ENCODE results near the gene CTTN. TPM values are rescaled to one million over a fixed set of nuclear protein-coding genes. Genes with fewer than 3 reads are reported as not detected.

The CTTN gene
- total and polyA plus RNA-seq, 10 of the 15 experiments (the other 5 are each of a cell fraction or from before 2014, with no cell fraction given) = 1.1 to 37.8 (median 11.8) TPM

DNA sequence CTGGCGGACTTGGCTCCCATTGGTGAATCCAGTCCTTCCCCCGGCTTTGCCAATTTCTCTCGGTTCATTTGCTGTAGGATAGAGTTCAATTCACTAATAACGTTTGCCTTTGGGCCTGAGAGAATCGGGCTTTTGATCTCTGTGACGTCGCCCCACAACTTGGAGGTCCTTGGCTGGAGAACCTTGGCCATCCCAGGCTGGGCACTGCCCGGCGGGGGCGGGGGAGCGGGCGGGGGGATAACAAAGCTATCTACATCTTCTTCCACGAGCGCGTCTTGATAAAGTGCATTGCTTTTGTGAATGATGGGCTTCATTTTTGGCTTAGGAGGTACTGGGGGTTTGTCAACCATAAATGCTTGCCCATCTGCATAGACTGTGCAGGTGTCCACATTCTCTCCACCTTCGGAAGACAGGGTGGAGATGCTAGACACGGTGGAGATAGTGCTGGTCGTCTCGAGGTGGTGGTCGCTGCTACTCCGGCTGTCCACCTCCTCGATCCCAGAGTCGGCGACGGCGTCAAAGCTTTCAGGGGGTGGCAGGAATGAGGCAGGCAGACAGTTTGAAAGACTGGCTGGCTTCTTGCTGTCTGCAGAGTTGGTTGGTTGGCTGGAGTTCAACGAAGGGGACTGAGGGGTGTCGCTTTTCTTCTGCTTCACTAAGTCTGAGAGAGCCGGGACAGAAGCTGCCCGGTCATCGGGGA is 87.1 kb downstream of the CTTN start:
- CTCF ChIA-PET = no interaction called here
- TF ChIP-seq TCF3 (IDR thresholded peaks at IDR 0.05; ENCODE audit: borderline replicate concordance, insufficient read depth, low read depth, low read length) (no peak), SUPT20H (IDR thresholded peaks at IDR 0.05; ENCODE audit: borderline replicate concordance, control insufficient read depth, low read depth, low read length) (no peak), SMC3 (IDR thresholded peaks at IDR 0.05; ENCODE audit: borderline replicate concordance, low read length) (no peak), KDM1A (IDR thresholded peaks at IDR 0.05; ENCODE audit: borderline replicate concordance) (no peak), HDAC6 (IDR thresholded peaks at IDR 0.05; ENCODE audit: unreplicated experiment) (no peak), SREBF1 (IDR thresholded peaks at IDR 0.05; ENCODE audit: low read length) (no peak), MYB (IDR thresholded peaks at IDR 0.05; ENCODE audit: borderline replicate concordance, low read depth, low read length) (no peak), BRCA1 (IDR thresholded peaks at IDR 0.05; ENCODE audit: low read depth, low read length) (no peak), STAT3 (IDR thresholded peaks at IDR 0.05; ENCODE audit: low read depth, low read length) (no peak), TCF7 (IDR thresholded peaks at IDR 0.05; ENCODE audit: borderline replicate concordance) (no peak), WRNIP1 (IDR thresholded peaks at IDR 0.05; ENCODE audit: borderline replicate concordance, low read depth, low read length) (no peak)
- TF ChIP-seq, protein P1, sequence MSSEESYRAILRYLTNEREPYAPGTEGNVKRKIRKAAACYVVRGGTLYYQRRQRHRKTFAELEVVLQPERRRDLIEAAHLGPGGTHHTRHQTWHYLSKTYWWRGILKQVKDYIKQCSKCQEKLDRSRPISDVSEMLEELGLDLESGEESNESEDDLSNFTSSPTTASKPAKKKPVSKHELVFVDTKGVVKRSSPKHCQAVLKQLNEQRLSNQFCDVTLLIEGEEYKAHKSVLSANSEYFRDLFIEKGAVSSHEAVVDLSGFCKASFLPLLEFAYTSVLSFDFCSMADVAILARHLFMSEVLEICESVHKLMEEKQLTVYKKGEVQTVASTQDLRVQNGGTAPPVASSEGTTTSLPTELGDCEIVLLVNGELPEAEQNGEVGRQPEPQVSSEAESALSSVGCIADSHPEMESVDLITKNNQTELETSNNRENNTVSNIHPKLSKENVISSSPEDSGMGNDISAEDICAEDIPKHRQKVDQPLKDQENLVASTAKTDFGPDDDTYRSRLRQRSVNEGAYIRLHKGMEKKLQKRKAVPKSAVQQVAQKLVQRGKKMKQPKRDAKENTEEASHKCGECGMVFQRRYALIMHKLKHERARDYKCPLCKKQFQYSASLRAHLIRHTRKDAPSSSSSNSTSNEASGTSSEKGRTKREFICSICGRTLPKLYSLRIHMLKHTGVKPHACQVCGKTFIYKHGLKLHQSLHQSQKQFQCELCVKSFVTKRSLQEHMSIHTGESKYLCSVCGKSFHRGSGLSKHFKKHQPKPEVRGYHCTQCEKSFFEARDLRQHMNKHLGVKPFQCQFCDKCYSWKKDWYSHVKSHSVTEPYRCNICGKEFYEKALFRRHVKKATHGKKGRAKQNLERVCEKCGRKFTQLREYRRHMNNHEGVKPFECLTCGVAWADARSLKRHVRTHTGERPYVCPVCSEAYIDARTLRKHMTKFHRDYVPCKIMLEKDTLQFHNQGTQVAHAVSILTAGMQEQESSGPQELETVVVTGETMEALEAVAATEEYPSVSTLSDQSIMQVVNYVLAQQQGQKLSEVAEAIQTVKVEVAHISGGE (CRISPR knock-in tag; IDR thresholded peaks at IDR 0.05) = no peak
- POLR2A ChIA-PET = no interaction called here
- BruUV-seq (replicated peaks) = no TSS peak
- Histone ChIP-seq H3K36me3 (ENCODE audit: control insufficient read depth in 2 of 2, insufficient read depth in 2 of 2, low read length in 1 of 2) (no peaks in the 10 kb centered on the region), H3K4me1 (ENCODE audit: control insufficient read depth, insufficient read depth, low read length) (no peaks in the 10 kb centered on the region), H3K9me3 (replicated peaks; ENCODE audit: control insufficient read depth, insufficient read depth, low read length) (peaks cover 2% of the 10 kb centered on the region; the same call in 1 of the 3 replicates), H3K79me2 (ENCODE audit: control insufficient read depth, insufficient read depth, low read length) (no peaks in the 10 kb centered on the region), H4K20me1 (ENCODE audit: control insufficient read depth, insufficient read depth) (no peaks in the 10 kb centered on the region), H2AFZ (ENCODE audit: control insufficient read depth, low read depth, low read length) (no peak overlapping the region), H3K27me3 (replicated peaks in 1 of 2; ENCODE audit: control insufficient read depth in 2 of 2, insufficient read depth in 2 of 2, low read length in 1 of 2) (no peaks in the 10 kb centered on the region), H3K4me2 (ENCODE audit: control insufficient read depth, insufficient read depth) (no peak overlapping the region), H3K27ac (ENCODE audit: control insufficient read depth, insufficient read depth) (no peak overlapping the region), H3K9ac (ENCODE audit: control insufficient read depth, insufficient read depth, low read length) (no peak overlapping the region), H3K4me3 (no peak overlapping the region)
- FAIRE-seq = no peak
- DNase-seq (ENCODE audit: low read depth, low spot score) = no peak
- intact Hi-C loops (cut with micrococcal nuclease; ENCODE audit: unreplicated experiment) (no loop called here), in situ Hi-C loops (cut with MboI) (no loop called here)
- ATAC-seq = no peak
- SMC1A ChIA-PET (ENCODE audit: uncharacterized antibody, unreplicated experiment) = no interaction called here
- RAD21 ChIA-PET (ENCODE audit: unreplicated experiment) = no interaction called here
- 71% methylated on average over 31 of the region's 31 CpGs for WGBS (ENCODE audit: insufficient coverage, insufficient replicate concordance, low lambda C conversion rate, missing lambda C conversion rate)
